Ovary (tissue), 9 donors: Measurements from ENCODE around the gene SAAL1. TPM values are rescaled to one million over a fixed set of nuclear protein-coding genes. Genes with fewer than 3 reads are reported as not detected.

Experiments used
- DNase-seq, 5 donors: peaks; one replicate each; pipeline ENCODE4 v3.0.0-alpha.2; 2019 to 2020
- H3K27ac ChIP-seq, 2 donors: fragments of 200-600 bp; one replicate each; pipeline versions ENCODE4 v1.5.1 to v1.8.0; 2019 to 2022
- H3K27me3 ChIP-seq: fragments of 200-600 bp; one replicate; pipeline ENCODE4 v1.8.0; 2022
- H3K36me3 ChIP-seq: fragments of 200-600 bp; sonication (generic); one replicate; pipeline ENCODE4 v1.5.1; 2019
- H3K4me1 ChIP-seq: one replicate; pipeline ENCODE4 v1.8.1; 2013; ENCODE audit warnings: mild to moderate bottlenecking, moderate library complexity; ENCODE audit not compliant: insufficient read depth
- H3K4me3 ChIP-seq: fragments of 200-600 bp; sonication (generic); one replicate; pipeline ENCODE4 v1.5.1; 2017
- H3K9me3 ChIP-seq, 2 donors: fragments of 200-600 bp in 1 of 2; sonication (generic) in 1 of 2; one replicate each; pipeline versions ENCODE4 v1.5.1 to v1.8.1; 2013 to 2019; ENCODE audit warnings: mild to moderate bottlenecking in 1 of 2, moderate library complexity in 1 of 2
- CTCF ChIP-seq, 3 donors: fragments of 450-650 bp in 2 of 3; fragments of 200-600 bp in 1 of 3; IDR thresholded peaks; one replicate each; pipeline versions ENCODE4 v1.5.1 to v1.8.0; 2016 to 2022; ENCODE audit warnings: antibody characterized with exemption in 3 of 3, mild to moderate bottlenecking in 1 of 3
- EP300 ChIP-seq: sonication (generic); formaldehyde crosslinking; IDR thresholded peaks from one replicate; pipeline ENCODE4 v1.6.1; 2017; ENCODE audit warnings: antibody characterized with exemption
- POLR2A ChIP-seq: fragments of 450-650 bp; IDR thresholded peaks from one replicate; pipeline ENCODE4 v1.6.1; 2017; ENCODE audit warnings: antibody characterized with exemption, mild to moderate bottlenecking, moderate library complexity
- WGBS, 3 donors: extraction: QIAGEN DNeasy Blood & Tissue Kit in 1 of 3; methylation state at CpG; one replicate each; pipeline versions ENCODE4 v1.1.5 to v1.1.7; 2013 to 2017; 5-methylcytosine and 5-hydroxymethylcytosine counted together
- intact Hi-C, 4 donors: fragments of 100-400 bp; cut with DNase I; formaldehyde crosslinking; loops; one replicate each; pipeline versions ENCODE4 v1.11.0 to v1.15.1; 2022 to 2023
- polyA plus RNA-seq, 2 donors: library from polyadenylated mRNA; stranded (reverse); fragments of 200-250 nt in 1 of 2; fragments of 350-450 nt in 1 of 2; fragmentation: Illumina TruSeq in 1 of 2; extraction: RNeasy Lipid Tissue Mini Kit (QIAGEN cat#74804) in 1 of 2; gene quantifications; one replicate each; pipeline ENCODE4 v1.2.3, GENCODE V29; 2013 to 2014
- total RNA-seq, 7 donors: library from RNA; depleted of rRNA in 2 of 7; stranded (reverse); fragments of >200 nt in 2 of 7; fragmentation: NEBNext Ultra II Directional in 3 of 7; extraction: Animal tissue kit (Norgen Biotek cat#: 25700) in 3 of 7; gene quantifications; one replicate each; pipeline versions ENCODE4 v1.1.0 to v1.2.4, GENCODE V29; 2016 to 2023
- donor health status: DM: no; HTN: no; CAD: no; lungs with moderate emphysema.
- donor health status: DM: no; HTN: no; CAD: no.
- donor health status: Bipolar disorder and iron deficiency.
- donor health status: DM: yes; HTN: yes; CAD: no.
- donor health status: DM: no; HTN: no; CAD: no.
- donor health status: DM: yes; HTN: yes; CAD: no.

Gene SAAL1
- total and polyA plus RNA-seq, 9 donors = 5.7 to 15.0 (median 12.6) TPM

- intact Hi-C loops = no loop called here
- no peak overlapping the region for H3K27ac ChIP-seq
- H3K4me3 ChIP-seq = no peak overlapping the region
- TF ChIP-seq POLR2A = no peak
- no peak for TF ChIP-seq EP300
- TF ChIP-seq CTCF (IDR thresholded peaks at IDR 0.05) = no peak
- H3K4me1 ChIP-seq = no peaks in the 10 kb centered on the region
- DNase-seq = no peak
- H3K36me3 ChIP-seq = no peaks in the 10 kb centered on the region
- H3K27me3 ChIP-seq = no peaks in the 10 kb centered on the region
- 85 to 92% (median 86%) methylated on average over 2 of the region's 2 CpGs for WGBS, 3 donors
- no peaks in the 10 kb centered on the region for H3K9me3 ChIP-seq
These were observed 38.5 kb downstream of the SAAL1 start for GRCh38 chr11:18067372-18067771.

GRCh38 chr11:18066626-18067025 lies 39.3 kb downstream of the SAAL1 start:
- intact Hi-C loops = no loop called here
- TF ChIP-seq EP300 = no peak
- TF ChIP-seq CTCF (IDR thresholded peaks at IDR 0.05) = no peak
- TF ChIP-seq POLR2A = no peak
- H3K4me3 ChIP-seq = no peak overlapping the region
- H3K27ac ChIP-seq = no peak overlapping the region
- 81 to 86% (median 84%) methylated on average over 2 of the region's 2 CpGs for WGBS, 3 donors
- DNase-seq = no peak
- H3K9me3 ChIP-seq = no peaks in the 10 kb centered on the region
- no peaks in the 10 kb centered on the region for H3K36me3 ChIP-seq
- no peaks in the 10 kb centered on the region for H3K4me1 ChIP-seq
- H3K27me3 ChIP-seq = no peaks in the 10 kb centered on the region

- Histone ChIP-seq H3K4me3 (no peak overlapping the region), H3K27me3 (no peaks in the 10 kb centered on the region), H3K27ac (no peak overlapping the region), H3K9me3 (no peaks in the 10 kb centered on the region), H3K36me3 (no peaks in the 10 kb centered on the region), H3K4me1 (no peaks in the 10 kb centered on the region)
- intact Hi-C loops = no loop called here
- no peak for TF ChIP-seq POLR2A
- no peak for TF ChIP-seq EP300
- WGBS, 3 donors = 87 to 92% (median 92%) methylated on average over 8 of the region's 8 CpGs
- no peak for DNase-seq
These were observed 40.3 kb downstream of the SAAL1 start for GRCh38 chr11:18065572-18065971.

GRCh38 chr11:18064450-18065054 lies 41.3 kb downstream of the SAAL1 start:
- H3K27ac ChIP-seq = no peak overlapping the region
- H3K4me1 ChIP-seq = no peaks in the 10 kb centered on the region
- no peak for DNase-seq
- TF ChIP-seq CTCF (IDR thresholded peaks at IDR 0.05) (no peak), EP300 (no peak), POLR2A (no peak)
- H3K4me3 ChIP-seq = no peak overlapping the region
- intact Hi-C loops = no loop called here
- no peaks in the 10 kb centered on the region for H3K27me3 ChIP-seq
- no peaks in the 10 kb centered on the region for H3K36me3 ChIP-seq
- WGBS, 3 donors = 87 to 89% (median 88%) methylated on average over 7 of the region's 7 CpGs
- H3K9me3 ChIP-seq = no peaks in the 10 kb centered on the region

GRCh38 chr11:18063862-18064434 lies 41.9 kb downstream of the SAAL1 start:
- H3K9me3 ChIP-seq = no peaks in the 10 kb centered on the region
- DNase-seq = no peak
- no peak overlapping the region for H3K27ac ChIP-seq
- WGBS, 3 donors = 92 to 95% (median 93%) methylated on average over 4 of the region's 4 CpGs
- TF ChIP-seq POLR2A (no peak), CTCF (IDR thresholded peaks at IDR 0.05) (no peak), EP300 (no peak)
- H3K4me3 ChIP-seq = no peak overlapping the region
- H3K4me1 ChIP-seq = no peaks in the 10 kb centered on the region
- H3K27me3 ChIP-seq = no peaks in the 10 kb centered on the region
- intact Hi-C loops = no loop called here
- no peaks in the 10 kb centered on the region for H3K36me3 ChIP-seq
